Left ventricle myocardium inferior (tissue), 1 donor: ENCODE data around the gene RGS5. TPM values are rescaled to one million over a fixed set of nuclear protein-coding genes. Genes with fewer than 3 reads are reported as not detected.

Experiments
- DNase-seq: peaks from one replicate; pipeline ENCODE4 v3.0.0-alpha.2; 2020
- H3K27ac ChIP-seq: fragments of 200-600 bp; replicated peaks from 2 replicates; pipeline ENCODE4 v1.8.0; 2021
- H3K27me3 ChIP-seq: fragments of 200-600 bp; 2 replicates; pipeline ENCODE4 v1.8.0; 2021; ENCODE audit warnings: low read depth
- H3K36me3 ChIP-seq: fragments of 200-600 bp; 2 replicates; pipeline ENCODE4 v1.8.0; 2021
- H3K4me1 ChIP-seq: fragments of 200-600 bp; 2 replicates; pipeline ENCODE4 v1.8.0; 2021
- H3K4me3 ChIP-seq: fragments of 200-600 bp; 2 replicates; pipeline ENCODE4 v1.8.0; 2021; ENCODE audit warnings: mild to moderate bottlenecking, moderate library complexity
- H3K9me3 ChIP-seq: fragments of 200-600 bp; replicated peaks from 2 replicates; pipeline ENCODE4 v1.8.0; 2021
- CTCF ChIP-seq: fragments of 200-600 bp; IDR thresholded peaks from 2 replicates; pipeline ENCODE4 v1.8.0; 2021; ENCODE audit warnings: antibody characterized with exemption, mild to moderate bottlenecking, borderline replicate concordance
- intact Hi-C: fragments of 100-400 bp; cut with micrococcal nuclease; formaldehyde crosslinking; loops from one replicate; pipeline ENCODE4 v1.11.0; 2022
- total RNA-seq: library from RNA; stranded (reverse); fragmentation: NEBNext Ultra II Directional; extraction: Animal tissue kit (Norgen Biotek cat#: 25700); gene quantifications from one replicate; pipeline ENCODE4 v1.2.1, GENCODE V29; 2021
- donor health status: DM: no; HTN: yes; CAD: no; lungs with severe emphysema.

Gene RGS5
- total RNA-seq, 1 donor from 2014 or later, result 256 TPM

- H3K36me3 ChIP-seq, result no peaks in the 10 kb centered on the region
- intact Hi-C loops, result no loop called here
- H3K9me3 ChIP-seq, result no peaks in the 10 kb centered on the region
- H3K27me3 ChIP-seq, result no peaks in the 10 kb centered on the region
- H3K4me3 ChIP-seq, result no peak overlapping the region
- no peak for DNase-seq
- no peak overlapping the region for H3K27ac ChIP-seq
- no peak for TF ChIP-seq CTCF
- no peaks in the 10 kb centered on the region for H3K4me1 ChIP-seq
Observed at GRCh38 chr1:163119707-163120106, 83.0 kb downstream of the RGS5 start.

GRCh38 chr1:163115887-163116286, 86.8 kb downstream of the RGS5 start:
- intact Hi-C loops, result no loop called here
- Histone ChIP-seq H3K27me3 (no peaks in the 10 kb centered on the region), H3K27ac (no peak overlapping the region), H3K4me3 (no peak overlapping the region), H3K36me3 (no peaks in the 10 kb centered on the region), H3K9me3 (no peaks in the 10 kb centered on the region), H3K4me1 (no peaks in the 10 kb centered on the region)
- no peak for TF ChIP-seq CTCF
- DNase-seq, result no peak

GRCh38 chr1:163107655-163108054, 95.1 kb downstream of the RGS5 start:
- intact Hi-C loops, result no loop called here
- no peak for TF ChIP-seq CTCF
- no peak for DNase-seq

GRCh38 chr1:163106364-163106987, 96.2 kb downstream of the RGS5 start:
- H3K9me3 ChIP-seq, result no peaks in the 10 kb centered on the region
- TF ChIP-seq CTCF, result no peak
- intact Hi-C loops, result no loop called here
- no peak for DNase-seq
- H3K27me3 ChIP-seq, result no peaks in the 10 kb centered on the region
- no peak overlapping the region for H3K4me3 ChIP-seq
- no peaks in the 10 kb centered on the region for H3K36me3 ChIP-seq
- H3K27ac ChIP-seq, result no peak overlapping the region
- no peaks in the 10 kb centered on the region for H3K4me1 ChIP-seq

More at GRCh38 chr1:163107655-163108054, 95.1 kb downstream of the RGS5 start:
- no peak overlapping the region for H3K27ac ChIP-seq
- H3K36me3 ChIP-seq, result no peaks in the 10 kb centered on the region
- H3K4me1 ChIP-seq, result no peaks in the 10 kb centered on the region
- H3K9me3 ChIP-seq, result no peaks in the 10 kb centered on the region
- no peak overlapping the region for H3K4me3 ChIP-seq
- no peaks in the 10 kb centered on the region for H3K27me3 ChIP-seq

GRCh38 chr1:163104385-163105099, 98.2 kb downstream of the RGS5 start:
- no peaks in the 10 kb centered on the region for H3K9me3 ChIP-seq
- no peak overlapping the region for H3K4me3 ChIP-seq
- H3K36me3 ChIP-seq, result no peaks in the 10 kb centered on the region
- no peaks in the 10 kb centered on the region for H3K4me1 ChIP-seq
- H3K27ac ChIP-seq, result peak overlapping the region; percentile 39
- intact Hi-C loops, result no loop called here
- TF ChIP-seq CTCF, result no peak
- no peak for DNase-seq
- no peaks in the 10 kb centered on the region for H3K27me3 ChIP-seq
